HUES48 (cell line): ENCODE data around the gene RABGAP1L.

Experiments
- H3K27ac ChIP-seq: one replicate; pipeline ENCODE4 v1.7.0; 2013; ENCODE audit warnings: low read depth, low read length, inconsistent platforms
- H3K27me3 ChIP-seq: 2 replicates; pipeline ENCODE4 v1.6.1; 2013; ENCODE audit warnings: mild to moderate bottlenecking, low read length; ENCODE audit not compliant: control insufficient read depth, insufficient read depth
- H3K36me3 ChIP-seq: 2 replicates; pipeline ENCODE4 v1.6.1; 2013; ENCODE audit warnings: low read length; ENCODE audit not compliant: control insufficient read depth, insufficient read depth
- H3K4me1 ChIP-seq: 2 replicates; pipeline ENCODE4 v1.6.1; 2013; ENCODE audit warnings: mild to moderate bottlenecking, low read length; ENCODE audit not compliant: control insufficient read depth, insufficient read depth
- H3K4me3 ChIP-seq: 2 replicates; pipeline ENCODE4 v1.5.1; 2013; ENCODE audit warnings: mild to moderate bottlenecking, low read depth, low read length
- H3K9ac ChIP-seq: 2 replicates; pipeline ENCODE4 v1.6.1; 2013; ENCODE audit warnings: mild to moderate bottlenecking, low read depth, low read length, moderate library complexity
- H3K9me3 ChIP-seq: 2 replicates; pipeline ENCODE4 v1.6.1; 2013; ENCODE audit warnings: low read length; ENCODE audit not compliant: control insufficient read depth, insufficient read depth

Gene RABGAP1L

GRCh38 chr1:174734270-174734669 is 575.0 kb downstream of the RABGAP1L start:
- H3K27ac ChIP-seq = no peak overlapping the region
- H3K27me3 ChIP-seq = no peaks in the 10 kb centered on the region
- no peaks in the 10 kb centered on the region for H3K4me1 ChIP-seq
- no peak overlapping the region for H3K9ac ChIP-seq
- no peaks in the 10 kb centered on the region for H3K36me3 ChIP-seq
- no peak overlapping the region for H3K4me3 ChIP-seq
- 0 out of 2 replicates have a peak, but pooled peaks cover 6% of the 10 kb centered on the region for H3K9me3 ChIP-seq

- Histone ChIP-seq H3K27me3 (no peaks in the 10 kb centered on the region), H3K9ac (no peak overlapping the region), H3K9me3 (0 out of 2 replicates have a peak, but pooled peaks cover 6% of the 10 kb centered on the region), H3K4me3 (no peak overlapping the region), H3K36me3 (no peaks in the 10 kb centered on the region), H3K4me1 (no peaks in the 10 kb centered on the region), H3K27ac (no peak overlapping the region)
These were observed 577.5 kb downstream of the RABGAP1L start for GRCh38 chr1:174736831-174737230.

GRCh38 chr1:174740249-174740968 is 581.1 kb downstream of the RABGAP1L start:
- Histone ChIP-seq H3K36me3 (no peaks in the 10 kb centered on the region), H3K27me3 (no peaks in the 10 kb centered on the region), H3K4me3 (no peak overlapping the region), H3K27ac (no peak overlapping the region), H3K9me3 (0 out of 2 replicates have a peak, but pooled peaks cover 6% of the 10 kb centered on the region), H3K4me1 (no peaks in the 10 kb centered on the region), H3K9ac (no peak overlapping the region)

GRCh38 chr1:174742805-174743653 is 583.7 kb downstream of the RABGAP1L start:
- no peak overlapping the region for H3K9ac ChIP-seq
- H3K4me3 ChIP-seq = no peak overlapping the region
- no peak overlapping the region for H3K27ac ChIP-seq
- no peaks in the 10 kb centered on the region for H3K9me3 ChIP-seq
- no peaks in the 10 kb centered on the region for H3K27me3 ChIP-seq
- no peaks in the 10 kb centered on the region for H3K36me3 ChIP-seq
- H3K4me1 ChIP-seq = no peaks in the 10 kb centered on the region

- Histone ChIP-seq H3K4me1 (no peaks in the 10 kb centered on the region), H3K27me3 (no peaks in the 10 kb centered on the region), H3K9ac (no peak overlapping the region), H3K27ac (no peak overlapping the region), H3K36me3 (no peaks in the 10 kb centered on the region), H3K4me3 (no peak overlapping the region), H3K9me3 (no peaks in the 10 kb centered on the region)
These were observed 584.6 kb downstream of the RABGAP1L start for GRCh38 chr1:174743654-174744561.

- Histone ChIP-seq H3K9me3 (no peaks in the 10 kb centered on the region), H3K36me3 (no peaks in the 10 kb centered on the region), H3K27ac (no peak overlapping the region), H3K9ac (no peak overlapping the region), H3K4me1 (no peaks in the 10 kb centered on the region), H3K27me3 (no peaks in the 10 kb centered on the region), H3K4me3 (no peak overlapping the region)
These were observed 585.6 kb downstream of the RABGAP1L start for GRCh38 chr1:174744886-174745285.

GRCh38 chr1:174746024-174746808 is 586.9 kb downstream of the RABGAP1L start:
- H3K9ac ChIP-seq = no peak overlapping the region
- no peaks in the 10 kb centered on the region for H3K9me3 ChIP-seq
- no peaks in the 10 kb centered on the region for H3K36me3 ChIP-seq
- H3K4me3 ChIP-seq = no peak overlapping the region
- H3K27ac ChIP-seq = no peak overlapping the region
- H3K4me1 ChIP-seq = no peaks in the 10 kb centered on the region; the same call in 1 of the 2 replicates
- no peaks in the 10 kb centered on the region for H3K27me3 ChIP-seq

- Histone ChIP-seq H3K4me3 (no peak overlapping the region), H3K9me3 (no peaks in the 10 kb centered on the region), H3K4me1 (no peaks in the 10 kb centered on the region; the same call in 1 of the 2 replicates), H3K27ac (no peak overlapping the region), H3K9ac (no peak overlapping the region), H3K36me3 (no peaks in the 10 kb centered on the region), H3K27me3 (no peaks in the 10 kb centered on the region)
These were observed 588.3 kb downstream of the RABGAP1L start for GRCh38 chr1:174747613-174748012.

GRCh38 chr1:174748586-174748985 is 589.3 kb downstream of the RABGAP1L start:
- H3K36me3 ChIP-seq = no peaks in the 10 kb centered on the region
- H3K27ac ChIP-seq = no peak overlapping the region
- H3K4me1 ChIP-seq = no peaks in the 10 kb centered on the region; the same call in 1 of the 2 replicates
- no peak overlapping the region for H3K9ac ChIP-seq
- no peaks in the 10 kb centered on the region for H3K27me3 ChIP-seq
- H3K9me3 ChIP-seq = no peaks in the 10 kb centered on the region
- no peak overlapping the region for H3K4me3 ChIP-seq

GRCh38 chr1:174753131-174753530 is 593.8 kb downstream of the RABGAP1L start:
- Histone ChIP-seq H3K9me3 (no peaks in the 10 kb centered on the region), H3K36me3 (no peaks in the 10 kb centered on the region), H3K4me1 (no peaks in the 10 kb centered on the region; the same call in 1 of the 2 replicates), H3K27me3 (no peaks in the 10 kb centered on the region), H3K4me3 (no peak overlapping the region), H3K9ac (no peak overlapping the region), H3K27ac (no peak overlapping the region)
